Coronary artery (tissue), 2 donors: ENCODE data around the gene TPGS1.

ENCODE experiments used
- DNase-seq: peaks from one replicate; pipeline ENCODE4 v3.0.0-alpha.2; 2017; ENCODE audit warnings: low spot score
- H3K27ac ChIP-seq, 2 donors: fragments of 200-600 bp; sonication (generic); one replicate each; pipeline ENCODE4 v1.5.1; 2016 to 2019
- H3K4me3 ChIP-seq: fragments of 200-600 bp; sonication (generic); 2 replicates; pipeline ENCODE4 v1.5.1; 2016; ENCODE audit warnings: mild to moderate bottlenecking, moderate library complexity
- CTCF ChIP-seq: fragments of 200-600 bp; sonication (generic); IDR thresholded peaks from one replicate; pipeline ENCODE4 v1.5.1; 2019; ENCODE audit warnings: antibody characterized with exemption

The TPGS1 gene

GRCh38 chr19:539429-540030 is 32.2 kb downstream of the TPGS1 start:
- no peak for TF ChIP-seq CTCF
- DNase-seq, result no peak
- Histone ChIP-seq H3K4me3 (no peak overlapping the region), H3K27ac (no peak overlapping the region)

- no peak for TF ChIP-seq CTCF
- DNase-seq, result no peak
- no peak overlapping the region for H3K4me3 ChIP-seq
- H3K27ac ChIP-seq, result no peak overlapping the region
Observed at GRCh38 chr19:540867-541637, 33.8 kb downstream of the TPGS1 start.

GRCh38 chr19:541699-542098 is 34.4 kb downstream of the TPGS1 start:
- DNase-seq, result no peak
- Histone ChIP-seq H3K27ac (no peak overlapping the region), H3K4me3 (no peak overlapping the region)
- no peak for TF ChIP-seq CTCF

- Histone ChIP-seq H3K27ac (no peak overlapping the region), H3K4me3 (no peak overlapping the region)
- DNase-seq, result no peak
- no peak for TF ChIP-seq CTCF
Observed at GRCh38 chr19:542173-542866, 35.0 kb downstream of the TPGS1 start.

- DNase-seq, result no peak
- H3K27ac ChIP-seq, result no peak within 1 kb of the TSS
- no peak for TF ChIP-seq CTCF
- no peak within 1 kb of the TSS for H3K4me3 ChIP-seq
Observed at GRCh38 chr19:543910-544608, 36.8 kb downstream of the TPGS1 start, which contains the start of gene GZMM. Gene GZMM (plus strand): TSS chr19:544053. CDS start chr19:544072, 19 bp downstream.

- no peak for DNase-seq
- TF ChIP-seq CTCF, result no peak
- no peak overlapping the region for H3K27ac ChIP-seq
- H3K4me3 ChIP-seq, result no peak overlapping the region
Observed at GRCh38 chr19:547117-547516, 39.8 kb downstream of the TPGS1 start.
